Measurements from ENCODE around the gene PCBP1.

DNA sequence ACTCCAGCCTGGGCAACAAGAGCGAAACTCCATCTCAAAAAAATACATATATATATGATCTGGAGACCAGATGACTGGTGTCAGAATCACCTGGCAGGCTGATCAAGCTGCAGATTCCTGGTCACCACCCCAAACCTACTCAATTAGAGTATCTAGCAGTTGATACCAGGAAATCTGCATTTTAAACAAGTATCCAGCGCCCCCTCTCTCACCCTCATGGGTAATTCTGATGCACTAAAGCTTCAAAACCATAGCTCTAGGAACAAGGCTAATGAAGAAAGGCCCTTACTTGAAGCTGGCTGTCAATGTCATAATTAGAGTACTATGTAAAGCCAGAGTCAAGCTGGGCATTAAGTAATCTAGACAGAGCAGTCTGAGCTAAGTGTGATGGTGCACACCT is 25.0 kb upstream of the PCBP1 start:
- TF ChIP-seq, protein P1, sequence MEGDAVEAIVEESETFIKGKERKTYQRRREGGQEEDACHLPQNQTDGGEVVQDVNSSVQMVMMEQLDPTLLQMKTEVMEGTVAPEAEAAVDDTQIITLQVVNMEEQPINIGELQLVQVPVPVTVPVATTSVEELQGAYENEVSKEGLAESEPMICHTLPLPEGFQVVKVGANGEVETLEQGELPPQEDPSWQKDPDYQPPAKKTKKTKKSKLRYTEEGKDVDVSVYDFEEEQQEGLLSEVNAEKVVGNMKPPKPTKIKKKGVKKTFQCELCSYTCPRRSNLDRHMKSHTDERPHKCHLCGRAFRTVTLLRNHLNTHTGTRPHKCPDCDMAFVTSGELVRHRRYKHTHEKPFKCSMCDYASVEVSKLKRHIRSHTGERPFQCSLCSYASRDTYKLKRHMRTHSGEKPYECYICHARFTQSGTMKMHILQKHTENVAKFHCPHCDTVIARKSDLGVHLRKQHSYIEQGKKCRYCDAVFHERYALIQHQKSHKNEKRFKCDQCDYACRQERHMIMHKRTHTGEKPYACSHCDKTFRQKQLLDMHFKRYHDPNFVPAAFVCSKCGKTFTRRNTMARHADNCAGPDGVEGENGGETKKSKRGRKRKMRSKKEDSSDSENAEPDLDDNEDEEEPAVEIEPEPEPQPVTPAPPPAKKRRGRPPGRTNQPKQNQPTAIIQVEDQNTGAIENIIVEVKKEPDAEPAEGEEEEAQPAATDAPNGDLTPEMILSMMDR (IDR thresholded peaks at IDR 0.05): no peak
- TF ChIP-seq POLR2AphosphoS5 (IDR thresholded peaks at IDR 0.05): no peak
- no peak for TF ChIP-seq POLR2A (IDR thresholded peaks at IDR 0.05)

Measured in breast epithelium (tissue), 3 donors.